NB4 (cell line): Measurements from ENCODE around the gene KCNIP4.

ENCODE experiments used
- DNase-seq: peaks from one replicate; pipeline ENCODE4 v3.0.0; 2010; ENCODE audit warnings: low read depth
- H3K4me3 ChIP-seq: one replicate; pipeline ENCODE4 v1.5.1; 2011; ENCODE audit warnings: mild to moderate bottlenecking, low read depth, low read length, moderate library complexity
- MYC ChIP-seq: IDR thresholded peaks from 2 replicates; pipeline ENCODE4 v1.6.1; 2011; ENCODE audit warnings: low read depth, low read length
- POLR2A ChIP-seq: IDR thresholded peaks from 2 replicates; pipeline ENCODE4 v1.6.1; 2011; ENCODE audit warnings: mild to moderate bottlenecking; ENCODE audit not compliant: insufficient read length; ENCODE audit errors: extremely low read depth
- TF ChIP-seq, protein P1 (sequence below): IDR thresholded peaks from 2 replicates; pipeline ENCODE4 v1.6.1; 2011; ENCODE audit warnings: low read depth, low read length
- TF ChIP-seq, protein P2 (sequence below): IDR thresholded peaks from one replicate; pipeline ENCODE4 v1.5.1; 2012; ENCODE audit warnings: low read depth, low read length

KCNIP4 gene

DNA sequence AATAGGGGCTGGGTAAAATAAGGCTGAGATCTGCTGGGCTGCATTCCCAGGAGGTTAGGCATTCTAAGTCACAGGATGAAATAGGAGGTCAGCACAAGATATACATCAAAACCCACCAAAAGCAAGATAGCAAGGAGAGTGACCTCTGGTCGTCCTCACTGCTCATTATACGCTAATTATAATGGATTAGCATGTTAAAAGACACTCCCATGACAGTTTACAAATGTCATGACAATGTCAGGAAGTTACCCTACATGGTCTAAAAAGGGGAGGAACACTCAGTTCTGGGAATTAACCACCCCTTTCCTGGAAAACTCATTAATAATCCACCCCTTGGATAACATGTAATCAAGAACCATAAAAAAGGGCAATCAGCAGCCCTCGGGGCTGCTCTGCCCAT lies 403.6 kb downstream of the KCNIP4 start:
- TF ChIP-seq, protein P1, sequence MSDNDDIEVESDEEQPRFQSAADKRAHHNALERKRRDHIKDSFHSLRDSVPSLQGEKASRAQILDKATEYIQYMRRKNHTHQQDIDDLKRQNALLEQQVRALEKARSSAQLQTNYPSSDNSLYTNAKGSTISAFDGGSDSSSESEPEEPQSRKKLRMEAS = no peak
- H3K4me3 ChIP-seq = no peak overlapping the region
- no peak for DNase-seq

DNA sequence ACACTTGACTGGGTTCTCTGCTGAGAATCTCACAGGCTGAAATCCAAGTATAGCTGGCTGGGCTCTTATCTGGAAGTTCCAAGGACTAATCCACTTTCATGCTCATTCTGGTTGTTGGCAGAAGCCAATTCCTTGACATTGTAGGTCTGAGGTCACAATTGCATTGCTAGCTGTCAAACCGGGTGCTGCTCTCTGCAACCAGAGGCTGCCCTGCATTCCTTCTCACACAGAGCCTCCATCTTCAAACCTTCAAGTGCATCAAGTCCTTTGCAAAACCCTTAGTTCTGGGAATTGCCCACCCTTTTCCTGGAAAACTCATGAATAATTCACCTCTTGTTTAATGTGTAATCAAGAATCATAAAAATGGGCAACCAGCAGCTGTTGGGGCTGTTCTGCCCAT lies 404.2 kb downstream of the KCNIP4 start:
- TF ChIP-seq MYC (no peak), POLR2A (no peak)
- TF ChIP-seq, protein P1 = no peak
- TF ChIP-seq, protein P2, sequence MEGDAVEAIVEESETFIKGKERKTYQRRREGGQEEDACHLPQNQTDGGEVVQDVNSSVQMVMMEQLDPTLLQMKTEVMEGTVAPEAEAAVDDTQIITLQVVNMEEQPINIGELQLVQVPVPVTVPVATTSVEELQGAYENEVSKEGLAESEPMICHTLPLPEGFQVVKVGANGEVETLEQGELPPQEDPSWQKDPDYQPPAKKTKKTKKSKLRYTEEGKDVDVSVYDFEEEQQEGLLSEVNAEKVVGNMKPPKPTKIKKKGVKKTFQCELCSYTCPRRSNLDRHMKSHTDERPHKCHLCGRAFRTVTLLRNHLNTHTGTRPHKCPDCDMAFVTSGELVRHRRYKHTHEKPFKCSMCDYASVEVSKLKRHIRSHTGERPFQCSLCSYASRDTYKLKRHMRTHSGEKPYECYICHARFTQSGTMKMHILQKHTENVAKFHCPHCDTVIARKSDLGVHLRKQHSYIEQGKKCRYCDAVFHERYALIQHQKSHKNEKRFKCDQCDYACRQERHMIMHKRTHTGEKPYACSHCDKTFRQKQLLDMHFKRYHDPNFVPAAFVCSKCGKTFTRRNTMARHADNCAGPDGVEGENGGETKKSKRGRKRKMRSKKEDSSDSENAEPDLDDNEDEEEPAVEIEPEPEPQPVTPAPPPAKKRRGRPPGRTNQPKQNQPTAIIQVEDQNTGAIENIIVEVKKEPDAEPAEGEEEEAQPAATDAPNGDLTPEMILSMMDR = no peak
- DNase-seq = no peak
- H3K4me3 ChIP-seq = no peak overlapping the region

DNA sequence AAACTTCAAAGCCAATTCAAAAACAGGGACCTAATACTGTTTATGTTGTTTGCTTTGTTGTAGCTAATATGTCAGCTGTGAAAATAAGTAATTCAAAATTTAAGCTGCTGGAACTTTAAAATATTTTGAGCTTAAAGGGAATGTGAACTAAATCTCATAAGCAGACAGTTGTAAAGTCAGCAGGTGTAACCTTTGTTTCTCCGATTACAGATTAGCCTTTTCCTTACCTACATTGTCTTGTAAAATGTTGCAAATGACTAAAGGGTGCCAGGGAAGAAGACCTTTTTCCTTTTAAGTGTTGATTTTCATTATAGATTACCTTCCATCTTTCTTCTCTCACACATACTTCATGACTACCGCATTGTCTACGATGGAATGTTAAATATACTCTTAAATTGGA lies 405.1 kb downstream of the KCNIP4 start:
- no peak overlapping the region for H3K4me3 ChIP-seq
- DNase-seq = no peak
- TF ChIP-seq, protein P1 = no peak
- TF ChIP-seq POLR2A (no peak), MYC (no peak)
- TF ChIP-seq, protein P2 = no peak

DNA sequence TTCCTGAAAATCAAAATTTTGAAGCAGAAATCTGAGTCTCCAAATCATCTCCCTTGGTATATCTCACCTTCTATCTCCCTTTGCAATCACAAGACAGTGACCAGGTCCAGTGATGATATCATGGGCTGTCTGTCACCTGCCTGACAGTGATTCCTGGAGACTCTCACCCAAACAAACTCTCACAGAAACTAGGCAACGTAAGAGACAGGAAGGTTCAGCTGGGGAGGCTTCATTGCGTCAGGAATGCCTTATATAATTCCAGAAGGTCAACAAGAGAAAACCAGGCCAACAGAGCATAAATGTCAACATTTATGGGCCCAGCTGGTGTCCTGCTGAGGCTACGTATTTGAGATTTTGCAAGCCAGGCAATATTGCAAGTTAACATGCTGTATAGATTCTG lies 412.7 kb downstream of the KCNIP4 start:
- TF ChIP-seq, protein P1 = no peak
- TF ChIP-seq POLR2A (no peak), MYC (no peak)
- TF ChIP-seq, protein P2 = no peak
- no peak overlapping the region for H3K4me3 ChIP-seq
- DNase-seq = no peak

DNA sequence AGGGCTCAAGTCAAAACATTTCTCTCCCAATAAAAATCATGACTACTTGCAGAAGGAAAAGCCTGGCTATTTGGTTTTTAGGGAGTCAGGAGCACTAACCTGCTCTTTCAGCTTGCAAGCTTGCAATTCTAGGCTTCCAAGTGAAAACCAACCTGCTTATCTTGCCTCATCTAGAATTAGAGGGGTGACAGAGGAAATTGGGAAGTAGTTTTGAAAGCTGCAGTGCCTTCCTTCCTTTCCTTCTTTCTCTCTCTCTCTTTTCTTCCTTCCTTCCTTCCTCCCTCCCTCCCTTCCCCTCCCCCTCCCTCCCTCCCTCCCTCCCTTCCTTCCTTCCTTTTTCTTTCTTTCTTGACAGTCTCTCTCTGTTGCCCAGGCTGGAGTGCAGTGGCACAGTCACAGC lies 417.5 kb downstream of the KCNIP4 start:
- no peak for TF ChIP-seq MYC
- TF ChIP-seq, protein P1 = no peak
- TF ChIP-seq POLR2A = no peak
- TF ChIP-seq, protein P2 = no peak
- no peak overlapping the region for H3K4me3 ChIP-seq
- no peak for DNase-seq

DNA sequence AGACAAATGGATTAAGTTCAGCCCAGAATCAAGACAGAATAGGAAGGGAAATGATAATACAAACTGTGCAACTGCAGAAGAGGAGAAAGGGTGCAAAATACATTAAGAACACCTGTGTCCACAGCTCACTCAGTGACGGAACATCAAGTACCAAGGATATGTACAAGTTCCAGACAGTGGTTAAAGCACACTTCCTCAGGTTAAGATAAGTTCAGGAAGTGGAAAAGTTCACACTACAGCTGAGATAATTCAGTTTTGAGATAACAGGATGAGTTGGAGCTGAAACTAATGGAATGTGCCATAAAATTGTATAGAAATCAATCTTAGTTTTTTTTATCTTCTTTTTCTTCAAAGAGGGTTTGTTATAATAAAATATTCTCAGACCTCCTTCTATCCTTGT lies 419.4 kb downstream of the KCNIP4 start:
- TF ChIP-seq MYC = no peak
- TF ChIP-seq POLR2A = no peak
- TF ChIP-seq, protein P2 = no peak
- TF ChIP-seq, protein P1 = no peak
- no peak for DNase-seq
- no peak overlapping the region for H3K4me3 ChIP-seq
